IPS-11a (cell line): ENCODE data around the gene GEMIN7.
"Not testable (repeated sequence)": the region's sequence is repeated elsewhere in the genome, so short reads cannot be mapped to it uniquely, and the experiment has no call there.

Experiments
- H3K4me3 ChIP-seq: one replicate; pipeline ENCODE4 v1.5.1; 2013; ENCODE audit warnings: low read depth, low read length, control low read depth

GEMIN7 gene

GRCh38 chr19:45102481-45102880 is 23.4 kb downstream of the GEMIN7 start:
- H3K4me3 ChIP-seq, result no peak overlapping the region

GRCh38 chr19:45103156-45103507 is 24.1 kb downstream of the GEMIN7 start:
- no peak overlapping the region for H3K4me3 ChIP-seq

- no peak overlapping the region for H3K4me3 ChIP-seq
Measured at GRCh38 chr19:45103508-45104319, 24.7 kb downstream of the GEMIN7 start.

- no peak overlapping the region for H3K4me3 ChIP-seq
Measured at GRCh38 chr19:45104658-45105349, 25.7 kb downstream of the GEMIN7 start.

- not testable (repeated sequence) for H3K4me3 ChIP-seq
Measured at GRCh38 chr19:45106363-45106762, 27.3 kb downstream of the GEMIN7 start.

- H3K4me3 ChIP-seq, result no peak overlapping the region
Measured at GRCh38 chr19:45107621-45108150, 28.6 kb downstream of the GEMIN7 start.

- H3K4me3 ChIP-seq, result no peak overlapping the region
Measured at GRCh38 chr19:45110851-45111266, 31.8 kb downstream of the GEMIN7 start.

- no peak overlapping the region for H3K4me3 ChIP-seq
Measured at GRCh38 chr19:45112111-45112827, 33.2 kb downstream of the GEMIN7 start.

GRCh38 chr19:45113628-45114027 is 34.6 kb downstream of the GEMIN7 start:
- no peak overlapping the region for H3K4me3 ChIP-seq

- no peak overlapping the region for H3K4me3 ChIP-seq
Measured at GRCh38 chr19:45114116-45114515, 35.1 kb downstream of the GEMIN7 start.

GRCh38 chr19:45115809-45116615 is 37.0 kb downstream of the GEMIN7 start:
- no peak overlapping the region for H3K4me3 ChIP-seq

GRCh38 chr19:45117167-45117594 is 38.1 kb downstream of the GEMIN7 start:
- no peak overlapping the region for H3K4me3 ChIP-seq

- H3K4me3 ChIP-seq, result no peak overlapping the region
Measured at GRCh38 chr19:45117671-45118070, 38.6 kb downstream of the GEMIN7 start.

GRCh38 chr19:45118106-45118505 is 39.0 kb downstream of the GEMIN7 start:
- no peak overlapping the region for H3K4me3 ChIP-seq

- H3K4me3 ChIP-seq, result not testable (repeated sequence)
Measured at GRCh38 chr19:45118591-45119355, 39.7 kb downstream of the GEMIN7 start.

- H3K4me3 ChIP-seq, result no peak overlapping the region
Measured at GRCh38 chr19:45119582-45119981, 40.5 kb downstream of the GEMIN7 start.

- no peak overlapping the region for H3K4me3 ChIP-seq
Measured at GRCh38 chr19:45121827-45122345, 42.8 kb downstream of the GEMIN7 start.

- no peak overlapping the region for H3K4me3 ChIP-seq
Measured at GRCh38 chr19:45122832-45123231, 43.8 kb downstream of the GEMIN7 start.

GRCh38 chr19:45123440-45123850 is 44.4 kb downstream of the GEMIN7 start:
- no peak overlapping the region for H3K4me3 ChIP-seq

GRCh38 chr19:45124021-45124420 is 45.0 kb downstream of the GEMIN7 start:
- H3K4me3 ChIP-seq, result no peak overlapping the region
